Upper lobe of left lung (tissue), 4 donors: ENCODE results near the gene ZFHX3.

Source experiments
- EP300 ChIP-seq, 4 donors: sonication (generic); formaldehyde crosslinking; IDR thresholded peaks; one replicate each; pipeline ENCODE4 v1.5.1; 2017; ENCODE audit warnings: antibody characterized with exemption in 4 of 4, control low read depth in 2 of 4
- POLR2A ChIP-seq, 4 donors: fragments of 450-650 bp; IDR thresholded peaks; one replicate each; pipeline ENCODE4 v1.5.1; 2016 to 2017; ENCODE audit warnings: antibody characterized with exemption in 4 of 4, mild to moderate bottlenecking in 2 of 4

DNA sequence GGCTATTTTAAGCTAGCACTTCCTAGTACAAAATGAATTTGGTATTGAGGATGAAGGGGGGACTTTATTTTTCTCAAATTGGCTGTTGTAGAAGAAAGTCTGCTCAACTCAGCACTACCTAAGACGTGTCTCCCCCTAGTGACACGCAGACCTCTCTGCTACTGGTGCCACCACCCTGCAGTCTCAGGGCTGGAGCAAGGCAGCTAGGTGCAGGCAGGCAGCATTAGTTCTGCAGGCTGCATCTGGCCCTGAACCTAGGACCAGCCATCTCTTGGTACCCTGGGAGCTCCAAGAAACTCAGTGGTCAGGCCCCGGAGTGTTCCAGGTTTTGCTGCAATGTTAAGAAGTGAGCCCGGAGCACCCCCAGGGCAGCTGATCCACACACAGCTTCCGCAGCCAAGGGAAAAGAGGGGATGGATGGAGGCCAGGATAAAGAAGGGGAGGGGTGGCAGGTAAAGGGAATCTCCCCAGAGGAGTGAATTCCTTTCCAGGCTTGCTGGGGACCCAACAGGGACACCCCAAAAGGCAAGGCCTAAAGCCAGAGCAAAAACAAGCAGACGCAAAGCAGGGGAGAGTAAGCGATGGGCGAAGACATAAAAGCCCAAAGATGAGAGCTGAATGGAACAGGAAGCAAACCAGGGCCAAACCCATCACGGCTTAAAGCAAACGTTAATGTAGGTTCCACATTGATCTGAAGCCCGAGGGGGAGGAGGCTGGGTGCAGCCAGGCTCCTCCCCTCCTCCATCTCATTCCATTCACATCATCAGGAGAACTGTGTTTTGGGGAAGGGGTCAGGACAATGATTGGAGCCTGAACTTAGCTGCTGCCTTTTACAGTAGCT is 200.5 kb downstream of the ZFHX3 start:
- TF ChIP-seq POLR2A (IDR thresholded peaks at IDR 0.05) (no peak), EP300 (IDR thresholded peaks at IDR 0.05) (no peak)
